ENCODE data around the gene PEX5. TPM values are rescaled to one million over a fixed set of nuclear protein-coding genes. Genes with fewer than 3 reads are reported as not detected.

PEX5 gene
- total and polyA plus RNA-seq, 2 of the 8 experiments (the other 6 are each of a cell fraction or from before 2014, with no cell fraction given): 16.8 to 50.5 TPM

- TF ChIP-seq CHD7 (IDR thresholded peaks at IDR 0.05; ENCODE audit: insufficient replicate concordance, low read length): no peak
- no peak for TF ChIP-seq SIN3A (conservative IDR thresholded peaks at IDR 0.05 in 1 of 2, IDR thresholded peaks at IDR 0.05 in 1 of 2; ENCODE audit: low read depth in 1 of 2, low read length in 2 of 2)
- no peak for TF ChIP-seq POLR2AphosphoS5 (IDR thresholded peaks at IDR 0.05; ENCODE audit: low read depth, low read length)
Observed at GRCh38 chr12:7142809-7143465, 46.5 kb upstream of the PEX5 start (continued).
